CD14-positive monocyte (primary cell): ENCODE measurements around the gene DUS2. TPM values are rescaled to one million over a fixed set of nuclear protein-coding genes. Genes with fewer than 3 reads are reported as not detected.

Experiments used
- DNase-seq, 3 donors: peaks; one replicate each; pipeline ENCODE4 v3.0.0-alpha.2; 2011 to 2022
- H2AFZ ChIP-seq: 2 replicates; pipeline ENCODE4 v1.6.0; 2012; ENCODE audit warnings: mild to moderate bottlenecking, low read depth, low read length, inconsistent platforms; ENCODE audit not compliant: insufficient read depth, poor library complexity, severe bottlenecking
- H3K27ac ChIP-seq, 2 donors: 1 replicate in 1 of 2; 2 replicates in 1 of 2; pipeline ENCODE4 v1.5.1; 2012 to 2013; ENCODE audit warnings: low read length in 2 of 2, control low read depth in 1 of 2, inconsistent platforms in 1 of 2, low read depth in 1 of 2, mild to moderate bottlenecking in 1 of 2
- H3K27me3 ChIP-seq, 2 donors: one replicate each; pipeline versions ENCODE4 v1.6.0 to v1.6.1; 2011 to 2013; ENCODE audit warnings: low read length in 2 of 2; ENCODE audit not compliant: control insufficient read depth in 2 of 2, insufficient read depth in 2 of 2
- H3K36me3 ChIP-seq, 2 donors: replicated peaks in 1 of 2; 1 replicate in 1 of 2; 2 replicates in 1 of 2; pipeline versions ENCODE4 v1.5.1 to v1.6.1; 2012 to 2013; ENCODE audit warnings: low read length in 2 of 2, control low read depth in 1 of 2, inconsistent platforms in 1 of 2, mild to moderate bottlenecking in 1 of 2; ENCODE audit not compliant: insufficient read depth in 2 of 2, control insufficient read depth in 1 of 2
- H3K4me1 ChIP-seq, 2 donors: 1 replicate in 1 of 2; 2 replicates in 1 of 2; pipeline versions ENCODE4 v1.5.1 to v1.6.1; 2012 to 2013; ENCODE audit warnings: low read length in 2 of 2, control low read depth in 1 of 2, inconsistent platforms in 1 of 2, mild to moderate bottlenecking in 1 of 2, moderate library complexity in 1 of 2; ENCODE audit not compliant: insufficient read depth in 2 of 2, control insufficient read depth in 1 of 2
- H3K4me2 ChIP-seq: replicated peaks from 2 replicates; pipeline ENCODE3; 2012; ENCODE audit warnings: low read length, moderate library complexity, mild to moderate bottlenecking; ENCODE audit not compliant: poor library complexity, severe bottlenecking; ENCODE audit errors: extremely low read depth
- H3K4me3 ChIP-seq, 3 experiments: fragments of 200-600 bp in 1 of 3; sonication (generic) in 1 of 3; replicated peaks in 1 of 3; 1 replicate in 2 of 3; 2 replicates in 1 of 3; pipeline ENCODE4 v1.5.1; 2011 to 2013; ENCODE audit warnings: low read length in 3 of 3, mild to moderate bottlenecking in 3 of 3, control low read depth in 2 of 3, low read depth in 2 of 3, inconsistent platforms in 1 of 3, moderate library complexity in 1 of 3
- H3K79me2 ChIP-seq: 2 replicates; pipeline ENCODE4 v1.6.0; 2012; ENCODE audit warnings: mild to moderate bottlenecking, control low read depth, inconsistent platforms, low read length, moderate library complexity; ENCODE audit not compliant: insufficient read depth
- H3K9ac ChIP-seq: 2 replicates; pipeline ENCODE4 v1.6.0; 2017; ENCODE audit warnings: low read length, mild to moderate bottlenecking; ENCODE audit not compliant: insufficient read depth, poor library complexity, severe bottlenecking
- H3K9me3 ChIP-seq, 2 donors: replicated peaks in 1 of 2; 1 replicate in 1 of 2; 2 replicates in 1 of 2; pipeline versions ENCODE4 v1.5.1 to v1.6.1; 2012 to 2013; ENCODE audit warnings: low read length in 2 of 2, control low read depth in 1 of 2; ENCODE audit not compliant: control insufficient read depth in 1 of 2, insufficient read depth in 1 of 2
- H4K20me1 ChIP-seq: 2 replicates; pipeline ENCODE4 v1.6.0; 2012; ENCODE audit warnings: mild to moderate bottlenecking, low read length, control low read depth, moderate library complexity; ENCODE audit not compliant: insufficient read depth
- H3K27ac Mint-ChIP-seq, 7 donors: one replicate each; pipeline ENCODE4 v1.8.0; 2020; ENCODE audit warnings: mild to moderate bottlenecking in 7 of 7, mixed read lengths in 7 of 7, moderate library complexity in 6 of 7, inconsistent platforms in 2 of 7
- H3K27me3 Mint-ChIP-seq, 3 donors: one replicate each; pipeline ENCODE4 v1.8.0; 2021 to 2022; ENCODE audit warnings: low read depth in 3 of 3, mild to moderate bottlenecking in 3 of 3, mixed read lengths in 3 of 3, moderate library complexity in 3 of 3, inconsistent platforms in 1 of 3
- H3K36me3 Mint-ChIP-seq, 2 donors: one replicate each; pipeline ENCODE4 v1.8.0; 2020; ENCODE audit warnings: mixed read lengths in 2 of 2, inconsistent platforms in 1 of 2, mild to moderate bottlenecking in 1 of 2
- H3K4me1 Mint-ChIP-seq: one replicate; pipeline ENCODE4 v1.8.0; 2020; ENCODE audit warnings: mild to moderate bottlenecking, mixed read lengths
- H3K4me3 Mint-ChIP-seq, 2 donors: one replicate each; pipeline ENCODE4 v1.8.0; 2020; ENCODE audit warnings: mild to moderate bottlenecking in 2 of 2, mixed read lengths in 2 of 2, moderate library complexity in 1 of 2
- H3K9me3 Mint-ChIP-seq, 7 donors: one replicate each; pipeline ENCODE4 v1.8.0; 2020 to 2022; ENCODE audit warnings: mixed read lengths in 7 of 7, mild to moderate bottlenecking in 6 of 7, moderate library complexity in 6 of 7, inconsistent platforms in 2 of 7
- CTCF ChIP-seq: fragments of 200-600 bp; IDR thresholded peaks from one replicate; pipeline ENCODE4 v1.8.0; 2022; ENCODE audit warnings: antibody characterized with exemption, mild to moderate bottlenecking
- WGBS: methylation state at CpG from one replicate; pipeline ENCODE4 v1.1.5; 2013; ENCODE audit warnings: missing lambda C conversion rate; ENCODE audit not compliant: insufficient coverage; 5-methylcytosine and 5-hydroxymethylcytosine counted together
- intact Hi-C, 2 donors: fragments of 100-400 bp; cut with micrococcal nuclease; formaldehyde crosslinking; loops; one replicate each; pipeline versions ENCODE4 v1.15.0 to v1.15.1; 2023
- polyA plus RNA-seq, 3 donors: library from polyadenylated mRNA; depleted of rRNA in 1 of 3; unstranded in 2 of 3; stranded (reverse) in 1 of 3; fragments of 300-500 nt in 2 of 3; fragments of >200 nt in 1 of 3; fragmentation: Illumina TruSeq in 2 of 3; gene quantifications; 1 replicate in 2 of 3; 2 replicates in 1 of 3; pipeline ENCODE4 v1.2.3, GENCODE V29; 2012 to 2021

The DUS2 gene
- polyA plus RNA-seq, 3 donors, result 18.4 to 40.7 (median 33.2) TPM

GRCh38 chr16:68000450-68000849, 22.6 kb upstream of the DUS2 start:
- Histone ChIP-seq H3K4me3 (peak overlapping the region in 1 of 3 experiments; percentile 73), H3K4me1 (peaks cover 71 to 81% of the 10 kb centered on the region in 2 donors), H3K79me2 (peaks cover 38% of the 10 kb centered on the region), H3K27ac (peak overlapping the region; percentile 90 to 98), H3K9me3 (peaks cover 0 to 5% of the 10 kb centered on the region in 2 donors), H3K36me3 (no peaks in the 10 kb centered on the region), H3K27me3 (no peaks in the 10 kb centered on the region), H3K9ac (peak overlapping the region; percentile 59), H4K20me1 (no peaks in the 10 kb centered on the region), H2AFZ (no peak overlapping the region), H3K4me2 (peak overlapping the region; percentile 76)
- H3K36me3 Mint-ChIP-seq, result peaks cover 6 to 25% of the 10 kb centered on the region in 2 donors
- TF ChIP-seq CTCF, result no peak
- peaks cover 0 to 10% (median 0%) of the 10 kb centered on the region in 7 donors for H3K9me3 Mint-ChIP-seq
- peak in 1 of 3 donors; percentile 25 for DNase-seq
- H3K4me3 Mint-ChIP-seq, result peak overlapping the region; percentile 84 to 96
- 50% methylated on average over 3 of the region's 3 CpGs for WGBS
- intact Hi-C loops, result no loop called here
- H3K4me1 Mint-ChIP-seq, result peaks cover 63% of the 10 kb centered on the region
- H3K27ac Mint-ChIP-seq, result peak overlapping the region; percentile 91 to 98 (median 96)
- H3K27me3 Mint-ChIP-seq, result peaks cover 0 to 2% (median 0%) of the 10 kb centered on the region in 3 donors

- no peak for DNase-seq
- Mint-ChIP-seq H3K4me3 (no peak overlapping the region), H3K27ac (no peak overlapping the region), H3K27me3 (peaks cover 0 to 3% (median 0%) of the 10 kb centered on the region in 3 donors), H3K36me3 (peaks cover 0 to 11% of the 10 kb centered on the region in 2 donors), H3K9me3 (peaks cover 0 to 10% (median 2%) of the 10 kb centered on the region in 7 donors), H3K4me1 (peaks cover 59% of the 10 kb centered on the region)
- H3K36me3 ChIP-seq, result no peaks in the 10 kb centered on the region
- no CpG with 5 or more reads among the region's 4 CpGs for WGBS
- H3K27me3 ChIP-seq, result no peaks in the 10 kb centered on the region
- H3K27ac ChIP-seq, result no peak overlapping the region
- no peak for TF ChIP-seq CTCF
- H3K4me3 ChIP-seq, result no peak overlapping the region
- peaks cover 73 to 78% of the 10 kb centered on the region in 2 donors for H3K4me1 ChIP-seq
- H2AFZ ChIP-seq, result no peak overlapping the region
- H3K79me2 ChIP-seq, result peaks cover 15% of the 10 kb centered on the region
- H4K20me1 ChIP-seq, result no peaks in the 10 kb centered on the region
- intact Hi-C loops, result no loop called here
- H3K9me3 ChIP-seq, result peaks cover 0 to 5% of the 10 kb centered on the region in 2 donors
- H3K9ac ChIP-seq, result no peak overlapping the region
- H3K4me2 ChIP-seq, result no peak overlapping the region
Observed at GRCh38 chr16:68003031-68003430, 20.1 kb upstream of the DUS2 start.
